ENCODE results near the gene SSX2IP. TPM values are rescaled to one million over a fixed set of nuclear protein-coding genes. Genes with fewer than 3 reads are reported as not detected.
"Not testable (repeated sequence)": the region's sequence is repeated elsewhere in the genome, so short reads cannot be mapped to it uniquely, and the experiment has no call there.

The SSX2IP gene
- total RNA-seq, 1 donor from 2014 or later = 7.3 TPM

DNA sequence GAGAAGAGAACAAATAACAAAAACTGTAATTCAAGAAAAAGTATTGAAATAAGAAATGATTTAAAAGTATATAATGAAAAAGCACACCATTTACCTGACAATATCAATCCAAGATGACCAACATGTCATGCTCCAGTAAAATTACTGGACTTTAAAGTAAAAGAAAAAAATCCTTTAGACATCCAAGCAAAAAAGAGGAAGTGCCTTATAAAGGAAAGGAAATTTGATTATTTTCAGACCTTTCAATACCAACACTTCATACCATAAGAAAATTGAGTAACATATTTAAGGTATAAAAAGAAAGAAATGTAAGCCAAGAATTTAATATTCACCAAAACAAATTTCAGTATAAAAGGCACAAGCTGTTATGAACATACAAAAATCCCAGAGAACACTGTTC lies 46.2 kb upstream of the SSX2IP start:
- Mint-ChIP-seq H3K4me1 (ENCODE audit: unreplicated experiment) (peaks cover 24% of the 10 kb centered on the region), H3K27me3 (ENCODE audit: unreplicated experiment) (no peaks in the 10 kb centered on the region), H3K9me3 (ENCODE audit: unreplicated experiment) (no peaks in the 10 kb centered on the region), H3K27ac (ENCODE audit: unreplicated experiment) (no peak overlapping the region), H3K4me3 (ENCODE audit: unreplicated experiment) (no peak overlapping the region), H3K36me3 (ENCODE audit: low read depth, unreplicated experiment) (no peaks in the 10 kb centered on the region)
- DNase-seq (ENCODE audit: low spot score) = no peak
- TF ChIP-seq, protein P1, sequence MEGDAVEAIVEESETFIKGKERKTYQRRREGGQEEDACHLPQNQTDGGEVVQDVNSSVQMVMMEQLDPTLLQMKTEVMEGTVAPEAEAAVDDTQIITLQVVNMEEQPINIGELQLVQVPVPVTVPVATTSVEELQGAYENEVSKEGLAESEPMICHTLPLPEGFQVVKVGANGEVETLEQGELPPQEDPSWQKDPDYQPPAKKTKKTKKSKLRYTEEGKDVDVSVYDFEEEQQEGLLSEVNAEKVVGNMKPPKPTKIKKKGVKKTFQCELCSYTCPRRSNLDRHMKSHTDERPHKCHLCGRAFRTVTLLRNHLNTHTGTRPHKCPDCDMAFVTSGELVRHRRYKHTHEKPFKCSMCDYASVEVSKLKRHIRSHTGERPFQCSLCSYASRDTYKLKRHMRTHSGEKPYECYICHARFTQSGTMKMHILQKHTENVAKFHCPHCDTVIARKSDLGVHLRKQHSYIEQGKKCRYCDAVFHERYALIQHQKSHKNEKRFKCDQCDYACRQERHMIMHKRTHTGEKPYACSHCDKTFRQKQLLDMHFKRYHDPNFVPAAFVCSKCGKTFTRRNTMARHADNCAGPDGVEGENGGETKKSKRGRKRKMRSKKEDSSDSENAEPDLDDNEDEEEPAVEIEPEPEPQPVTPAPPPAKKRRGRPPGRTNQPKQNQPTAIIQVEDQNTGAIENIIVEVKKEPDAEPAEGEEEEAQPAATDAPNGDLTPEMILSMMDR (IDR thresholded peaks at IDR 0.05; ENCODE audit: unreplicated experiment) = no peak

DNA sequence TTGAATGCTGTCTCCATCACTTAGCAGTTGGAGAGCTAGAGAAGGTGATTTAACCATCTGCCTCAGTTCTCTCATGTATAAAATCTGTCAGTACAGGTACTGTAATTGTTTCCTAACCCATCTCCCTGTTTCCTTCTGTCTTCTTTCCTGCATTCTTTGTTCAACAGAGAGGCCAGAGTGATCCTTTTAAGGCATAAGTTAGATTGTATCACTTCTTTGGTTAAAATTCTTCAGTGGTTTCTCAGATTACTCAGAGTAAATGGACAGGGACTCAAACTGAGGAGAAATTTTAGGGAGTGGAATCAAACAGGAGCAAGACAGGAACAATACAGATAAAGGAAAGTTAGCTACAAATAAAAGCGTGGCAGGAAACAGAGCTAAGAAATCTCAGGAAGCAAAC lies 45.2 kb upstream of the SSX2IP start:
- no peak for DNase-seq (ENCODE audit: low spot score)
- H3K9me3 Mint-ChIP-seq (ENCODE audit: unreplicated experiment) = no peaks in the 10 kb centered on the region
- no peaks in the 10 kb centered on the region for H3K27me3 Mint-ChIP-seq (ENCODE audit: unreplicated experiment)
- H3K27ac Mint-ChIP-seq (ENCODE audit: unreplicated experiment) = peak overlapping the region; percentile 86
- H3K4me3 Mint-ChIP-seq (ENCODE audit: unreplicated experiment) = no peak overlapping the region
- no peaks in the 10 kb centered on the region for H3K36me3 Mint-ChIP-seq (ENCODE audit: low read depth, unreplicated experiment)
- peaks cover 24% of the 10 kb centered on the region for H3K4me1 Mint-ChIP-seq (ENCODE audit: unreplicated experiment)
- TF ChIP-seq, protein P1 (IDR thresholded peaks at IDR 0.05; ENCODE audit: unreplicated experiment) = no peak

DNA sequence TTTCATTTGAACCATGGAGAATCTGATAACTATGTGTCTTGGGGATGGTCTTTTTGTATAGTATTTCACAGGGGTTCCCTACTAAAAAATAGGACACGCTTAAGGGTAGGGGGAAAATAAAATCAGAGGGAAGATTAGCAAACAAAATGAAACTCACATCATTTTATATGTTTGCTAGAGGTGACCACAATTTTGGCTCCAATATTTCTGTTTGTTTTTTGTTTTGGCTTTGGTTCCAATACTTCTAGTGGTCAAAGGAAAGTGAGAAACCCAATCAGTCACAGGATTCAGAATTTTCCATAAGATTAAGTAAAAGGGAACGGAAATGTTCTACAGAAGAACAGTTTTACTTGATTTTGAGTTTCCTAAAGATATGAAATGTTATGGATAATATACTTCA lies 42.3 kb upstream of the SSX2IP start:
- peaks cover 19% of the 10 kb centered on the region for H3K4me1 Mint-ChIP-seq (ENCODE audit: unreplicated experiment)
- no peak for DNase-seq (ENCODE audit: low spot score)
- H3K9me3 Mint-ChIP-seq (ENCODE audit: unreplicated experiment) = no peaks in the 10 kb centered on the region
- H3K27ac Mint-ChIP-seq (ENCODE audit: unreplicated experiment) = no peak overlapping the region
- H3K36me3 Mint-ChIP-seq (ENCODE audit: low read depth, unreplicated experiment) = no peaks in the 10 kb centered on the region
- no peak overlapping the region for H3K4me3 Mint-ChIP-seq (ENCODE audit: unreplicated experiment)
- TF ChIP-seq, protein P1 (IDR thresholded peaks at IDR 0.05; ENCODE audit: unreplicated experiment) = no peak
- H3K27me3 Mint-ChIP-seq (ENCODE audit: unreplicated experiment) = no peaks in the 10 kb centered on the region

- no peak for DNase-seq (ENCODE audit: low spot score)
- H3K27ac Mint-ChIP-seq (ENCODE audit: unreplicated experiment) = no peak overlapping the region
- no peaks in the 10 kb centered on the region for H3K36me3 Mint-ChIP-seq (ENCODE audit: low read depth, unreplicated experiment)
- no peaks in the 10 kb centered on the region for H3K27me3 Mint-ChIP-seq (ENCODE audit: unreplicated experiment)
- peaks cover 12% of the 10 kb centered on the region for H3K4me1 Mint-ChIP-seq (ENCODE audit: unreplicated experiment)
- no peak overlapping the region for H3K4me3 Mint-ChIP-seq (ENCODE audit: unreplicated experiment)
- no peaks in the 10 kb centered on the region for H3K9me3 Mint-ChIP-seq (ENCODE audit: unreplicated experiment)
- TF ChIP-seq, protein P1 (IDR thresholded peaks at IDR 0.05; ENCODE audit: unreplicated experiment) = no peak
Observed at GRCh38 chr1:84731519-84731918, 41.3 kb upstream of the SSX2IP start.

- not testable (repeated sequence) for H3K9me3 Mint-ChIP-seq (ENCODE audit: unreplicated experiment); DNase-seq (ENCODE audit: low spot score); H3K4me3 Mint-ChIP-seq (ENCODE audit: unreplicated experiment); H3K4me1 Mint-ChIP-seq (ENCODE audit: unreplicated experiment); H3K27ac Mint-ChIP-seq (ENCODE audit: unreplicated experiment); H3K27me3 Mint-ChIP-seq (ENCODE audit: unreplicated experiment); H3K36me3 Mint-ChIP-seq (ENCODE audit: low read depth, unreplicated experiment)
Observed at GRCh38 chr1:84727711-84728110, 37.5 kb upstream of the SSX2IP start.

All from endothelial cell (in vitro differentiated cells).